Right lobe of liver (tissue), 4 donors: ENCODE data around the gene C3orf20.

Source experiments
- POLR2A ChIP-seq: fragments of 450-650 bp; IDR thresholded peaks from one replicate; pipeline ENCODE4 v1.6.1; 2017; ENCODE audit warnings: antibody characterized with exemption, mild to moderate bottlenecking
- TF ChIP-seq, protein P1 (sequence below), 4 donors: fragments of 200-600 bp in 3 of 4; fragments of 450-650 bp in 1 of 4; IDR thresholded peaks; one replicate each; pipeline versions ENCODE4 v1.5.1 to v1.8.0; 2016 to 2022; ENCODE audit warnings: antibody characterized with exemption in 4 of 4, mild to moderate bottlenecking in 2 of 4
- donor health status: DM: no; HTN: no; CAD: no.
- donor health status: DM: no; HTN: no; CAD: no.
- donor health status: DM: no; HTN: yes; CAD: no.

DNA sequence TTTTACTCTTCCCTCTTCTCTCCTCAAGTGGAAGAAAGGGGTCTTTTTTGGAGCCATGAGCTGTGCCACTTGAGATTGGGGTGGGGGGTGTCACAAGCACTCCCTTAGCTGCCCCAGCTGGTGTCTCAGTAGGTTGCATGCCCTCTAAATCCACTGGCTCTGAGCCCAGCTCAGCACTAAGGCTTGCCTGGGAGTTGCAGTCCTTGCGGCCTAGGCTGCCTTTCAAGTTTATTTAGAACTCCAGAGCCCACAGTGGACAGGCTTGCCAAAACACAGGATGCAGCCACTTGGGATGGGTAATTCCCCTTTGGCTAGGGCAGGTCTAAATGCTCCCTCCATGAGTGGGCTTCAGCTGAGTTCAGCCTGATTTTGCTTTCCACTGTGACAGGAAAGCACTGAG lies 24.7 kb downstream of the C3orf20 start:
- no peak for TF ChIP-seq POLR2A
- TF ChIP-seq, protein P1, sequence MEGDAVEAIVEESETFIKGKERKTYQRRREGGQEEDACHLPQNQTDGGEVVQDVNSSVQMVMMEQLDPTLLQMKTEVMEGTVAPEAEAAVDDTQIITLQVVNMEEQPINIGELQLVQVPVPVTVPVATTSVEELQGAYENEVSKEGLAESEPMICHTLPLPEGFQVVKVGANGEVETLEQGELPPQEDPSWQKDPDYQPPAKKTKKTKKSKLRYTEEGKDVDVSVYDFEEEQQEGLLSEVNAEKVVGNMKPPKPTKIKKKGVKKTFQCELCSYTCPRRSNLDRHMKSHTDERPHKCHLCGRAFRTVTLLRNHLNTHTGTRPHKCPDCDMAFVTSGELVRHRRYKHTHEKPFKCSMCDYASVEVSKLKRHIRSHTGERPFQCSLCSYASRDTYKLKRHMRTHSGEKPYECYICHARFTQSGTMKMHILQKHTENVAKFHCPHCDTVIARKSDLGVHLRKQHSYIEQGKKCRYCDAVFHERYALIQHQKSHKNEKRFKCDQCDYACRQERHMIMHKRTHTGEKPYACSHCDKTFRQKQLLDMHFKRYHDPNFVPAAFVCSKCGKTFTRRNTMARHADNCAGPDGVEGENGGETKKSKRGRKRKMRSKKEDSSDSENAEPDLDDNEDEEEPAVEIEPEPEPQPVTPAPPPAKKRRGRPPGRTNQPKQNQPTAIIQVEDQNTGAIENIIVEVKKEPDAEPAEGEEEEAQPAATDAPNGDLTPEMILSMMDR (IDR thresholded peaks at IDR 0.05): no peak
